HepG2 (cell line): ENCODE data around the gene CAPN9. TPM values are rescaled to one million over a fixed set of nuclear protein-coding genes. Genes with fewer than 3 reads are reported as not detected.

Experiments used
- ATAC-seq: fragments of 200-7000 bp; cut with Tn5 transposase; 3 replicates; pipeline ENCODE4 v1.9.1; 2020; ENCODE audit warnings: mild to moderate bottlenecking, moderate library complexity
- BruUV-seq: library from RNA; stranded (reverse); fragments of 400-500 nt; replicated peaks from 2 replicates; lab custom pipeline; 2021; lab: Mats Ljungman, UMichigan
- CTCF ChIA-PET: fragments of 300-600 bp; formaldehyde crosslinking; extraction: SDS; loops from one replicate; lab custom pipeline; 2021; ENCODE audit warnings: low total read pairs, inconsistent platforms, low intra/inter-chr PET ratio; lab: Yijun Ruan, JAX
- POLR2A ChIA-PET: fragments of 350-600 bp; sonication (Branson Sonifier 250); formaldehyde crosslinking; loops from one replicate; lab custom pipeline; 2020; ENCODE audit warnings: antibody characterized with exemption, inconsistent platforms; lab: Yijun Ruan, JAX
- DNase-seq: peaks from one replicate; pipeline ENCODE4 v3.0.0-alpha.2; 2015; ENCODE audit warnings: low spot score
- FAIRE-seq: peaks from 3 replicates; lab custom pipeline; 2011; peaks lifted over from hg19 to GRCh38; lab: Jason Lieb, UNC
- H2AFZ ChIP-seq: one replicate; pipeline ENCODE4 v1.6.1; 2011; ENCODE audit warnings: low read length, inconsistent platforms
- H3K27ac ChIP-seq: fragments of 300-600 bp; 3 replicates; pipeline ENCODE4 v1.8.0; 2011; ENCODE audit warnings: mixed run types, mild to moderate bottlenecking, mixed read lengths, low read length, inconsistent platforms; ENCODE audit not compliant: insufficient read depth; ENCODE audit errors: extremely low read length
- H3K27me3 ChIP-seq, 2 experiments: fragments of 200-600 bp in 1 of 2; 2 replicates in 1 of 2; 3 replicates in 1 of 2; pipeline versions ENCODE4 v1.6.0 to v1.8.0; 2011; ENCODE audit warnings: low read length in 2 of 2, mild to moderate bottlenecking in 2 of 2, moderate library complexity in 2 of 2, inconsistent platforms in 1 of 2; ENCODE audit not compliant: insufficient read depth in 2 of 2, control insufficient read depth in 1 of 2
- H3K36me3 ChIP-seq, 2 experiments: fragments of 200-600 bp in 1 of 2; replicated peaks in 1 of 2; 2 replicates in 1 of 2; 3 replicates in 1 of 2; pipeline versions ENCODE4 v1.5.1 to v1.8.0; 2011; ENCODE audit warnings: low read length in 2 of 2, inconsistent platforms in 1 of 2; ENCODE audit not compliant: insufficient read depth in 2 of 2, control insufficient read depth in 1 of 2
- H3K4me1 ChIP-seq: 2 replicates; pipeline ENCODE4 v1.5.1; 2012; ENCODE audit warnings: low read length, inconsistent platforms; ENCODE audit not compliant: insufficient read depth
- H3K4me2 ChIP-seq: 2 replicates; pipeline ENCODE4 v1.6.0; 2011; ENCODE audit warnings: low read depth, low read length, inconsistent platforms
- H3K4me3 ChIP-seq, 3 experiments: fragments of 200-600 bp in 1 of 3; sonication (generic), shearing (Covaris generic) in 1 of 3; replicated peaks in 1 of 3; 2 replicates each; pipeline ENCODE4 v1.5.1; 2011 to 2016; ENCODE audit warnings: low read length in 3 of 3, inconsistent platforms in 2 of 3, low read depth in 2 of 3, mild to moderate bottlenecking in 2 of 3, control low read depth in 1 of 3, mixed read lengths in 1 of 3; ENCODE audit not compliant: insufficient read depth in 1 of 3
- H3K79me2 ChIP-seq: one replicate; pipeline ENCODE4 v1.6.1; 2011; ENCODE audit warnings: low read length, inconsistent platforms; ENCODE audit not compliant: insufficient read depth
- H3K9ac ChIP-seq: 2 replicates; pipeline ENCODE4 v1.6.0; 2011; ENCODE audit warnings: mild to moderate bottlenecking, low read depth, low read length, inconsistent platforms; ENCODE audit not compliant: insufficient read depth
- H3K9me3 ChIP-seq: 2 replicates; pipeline ENCODE4 v1.5.1; 2012; ENCODE audit warnings: mild to moderate bottlenecking, low read length
- H4K20me1 ChIP-seq: 2 replicates; pipeline ENCODE4 v1.6.0; 2011; ENCODE audit warnings: inconsistent platforms, mild to moderate bottlenecking, low read length, moderate library complexity; ENCODE audit not compliant: insufficient read depth
- CREB1 ChIP-seq, 2 experiments: fragments of 450-650 bp in 1 of 2; IDR thresholded peaks; 2 replicates each; pipeline ENCODE4 v1.6.1; 2016 to 2017; ENCODE audit warnings: control low read depth in 1 of 2, mild to moderate bottlenecking in 1 of 2, missing compliant biosample characterization in 1 of 2, missing genetic modification characterization in 1 of 2
- DMAP1 ChIP-seq: IDR thresholded peaks from 2 replicates; pipeline ENCODE4 v1.6.1; 2016
- FOXC1 ChIP-seq: sonication (generic); formaldehyde crosslinking; IDR thresholded peaks from 2 replicates; pipeline ENCODE4 v1.8.0; 2022; ENCODE audit warnings: mild to moderate bottlenecking, missing genetic modification reagents, borderline replicate concordance
- HMG20A ChIP-seq: IDR thresholded peaks from 2 replicates; pipeline ENCODE4 v1.6.1; 2016; ENCODE audit warnings: borderline replicate concordance
- MED8 ChIP-seq: sonication (generic); formaldehyde crosslinking; IDR thresholded peaks from 2 replicates; pipeline ENCODE4 v1.8.1; 2023; ENCODE audit warnings: mild to moderate bottlenecking, missing genetic modification reagents; ENCODE audit not compliant: insufficient replicate concordance
- NFE2 ChIP-seq: sonication (generic); formaldehyde crosslinking; IDR thresholded peaks from 2 replicates; pipeline ENCODE4 v1.4.0; 2020; ENCODE audit warnings: missing genetic modification reagents
- POLR2G ChIP-seq: fragments of 200-400 bp; formaldehyde crosslinking; IDR thresholded peaks from 2 replicates; pipeline ENCODE4 v1.6.1; 2018; ENCODE audit warnings: mild to moderate bottlenecking, low read depth, low read length, moderate library complexity
- RERE ChIP-seq: IDR thresholded peaks from 2 replicates; pipeline ENCODE4 v1.6.1; 2016; ENCODE audit warnings: low read depth, missing genetic modification reagents, missing compliant biosample characterization
- SALL2 ChIP-seq: sonication (generic); formaldehyde crosslinking; IDR thresholded peaks from 2 replicates; pipeline ENCODE4 v1.8.1; 2023; ENCODE audit warnings: mild to moderate bottlenecking, missing genetic modification reagents, inconsistent platforms
- SMAD1 ChIP-seq: sonication (generic); formaldehyde crosslinking; IDR thresholded peaks from 2 replicates; pipeline ENCODE4 v1.4.0; 2020; ENCODE audit warnings: missing genetic modification reagents, low read depth, mild to moderate bottlenecking, borderline replicate concordance
- TBX2 ChIP-seq: sonication (generic); formaldehyde crosslinking; IDR thresholded peaks from 2 replicates; pipeline ENCODE4 v1.5.0; 2020; ENCODE audit warnings: missing genetic modification reagents, mild to moderate bottlenecking, borderline replicate concordance
- TP53 ChIP-seq: sonication (generic); formaldehyde crosslinking; conservative IDR thresholded peaks from 2 replicates; pipeline ENCODE4 v1.4.0; 2020; ENCODE audit warnings: missing genetic modification reagents
- ZNF362 ChIP-seq: sonication (generic); formaldehyde crosslinking; IDR thresholded peaks from 2 replicates; pipeline ENCODE4 v1.4.0; 2020; ENCODE audit warnings: missing genetic modification reagents, mild to moderate bottlenecking, borderline replicate concordance
- ZNF430 ChIP-seq: sonication (generic); formaldehyde crosslinking; IDR thresholded peaks from 2 replicates; pipeline ENCODE4 v1.9.0; 2021; ENCODE audit warnings: mild to moderate bottlenecking, missing genetic modification reagents
- ZNF530 ChIP-seq: sonication (generic); formaldehyde crosslinking; IDR thresholded peaks from 2 replicates; pipeline ENCODE4 v1.5.0; 2020; ENCODE audit warnings: low read depth, mild to moderate bottlenecking, missing genetic modification reagents
- ZNF788 ChIP-seq: sonication (generic); formaldehyde crosslinking; IDR thresholded peaks from 2 replicates; pipeline ENCODE4 v1.5.0; 2020; ENCODE audit warnings: mild to moderate bottlenecking, missing genetic modification reagents, borderline replicate concordance
- ZNF891 ChIP-seq: sonication (generic); formaldehyde crosslinking; IDR thresholded peaks from 2 replicates; pipeline ENCODE4 v1.5.0; 2020; ENCODE audit warnings: mild to moderate bottlenecking, missing genetic modification reagents
- WGBS: methylation state at CpG from one replicate; pipeline ENCODE4 v1.1.6; 2017; ENCODE audit warnings: low lambda C conversion rate; 5-methylcytosine and 5-hydroxymethylcytosine counted together
- in situ Hi-C: cut with HindIII; loops from 2 replicates; pipeline ENCODE4 v1.10.0; 2017; ENCODE audit warnings: low pct_unique_long_range_greater_than_20kb; ENCODE audit not compliant: extremely low pct_ligation_motif_present
- intact Hi-C: fragments of 100-400 bp; cut with micrococcal nuclease; formaldehyde crosslinking; loops from one replicate; pipeline ENCODE4 v1.10.0; 2022; ENCODE audit not compliant: unreplicated experiment
- polyA plus RNA-seq, 8 experiments: library from polyadenylated mRNA; depleted of rRNA in 3 of 8; stranded (reverse) in 7 of 8; unstranded in 1 of 8; fragments of >200 nt; fragmentation: Illumina TruSeq in 4 of 8; extraction: Trizol in 4 of 8; gene quantifications; 2 replicates each; pipeline versions ENCODE4 v1.2.1 to v1.2.3, GENCODE V29; 2011 to 2016; ENCODE audit warnings: low read depth in 4 of 8, missing spikeins in 1 of 8, mixed read lengths in 1 of 8; ENCODE audit not compliant: insufficient read depth in 1 of 8
- total RNA-seq, 5 experiments: library from RNA; depleted of rRNA; stranded (reverse); fragments of >200 nt; fragmentation: Illumina TruSeq; extraction: Trizol; gene quantifications; 2 replicates each; pipeline ENCODE4 v1.2.3, GENCODE V29; 2016; ENCODE audit warnings: low read depth in 1 of 5

CAPN9 gene
- total and polyA plus RNA-seq, 2 of the 13 experiments (the other 11 are each of a cell fraction or from before 2014, with no cell fraction given) = 0.04 to 0.31 TPM

DNA sequence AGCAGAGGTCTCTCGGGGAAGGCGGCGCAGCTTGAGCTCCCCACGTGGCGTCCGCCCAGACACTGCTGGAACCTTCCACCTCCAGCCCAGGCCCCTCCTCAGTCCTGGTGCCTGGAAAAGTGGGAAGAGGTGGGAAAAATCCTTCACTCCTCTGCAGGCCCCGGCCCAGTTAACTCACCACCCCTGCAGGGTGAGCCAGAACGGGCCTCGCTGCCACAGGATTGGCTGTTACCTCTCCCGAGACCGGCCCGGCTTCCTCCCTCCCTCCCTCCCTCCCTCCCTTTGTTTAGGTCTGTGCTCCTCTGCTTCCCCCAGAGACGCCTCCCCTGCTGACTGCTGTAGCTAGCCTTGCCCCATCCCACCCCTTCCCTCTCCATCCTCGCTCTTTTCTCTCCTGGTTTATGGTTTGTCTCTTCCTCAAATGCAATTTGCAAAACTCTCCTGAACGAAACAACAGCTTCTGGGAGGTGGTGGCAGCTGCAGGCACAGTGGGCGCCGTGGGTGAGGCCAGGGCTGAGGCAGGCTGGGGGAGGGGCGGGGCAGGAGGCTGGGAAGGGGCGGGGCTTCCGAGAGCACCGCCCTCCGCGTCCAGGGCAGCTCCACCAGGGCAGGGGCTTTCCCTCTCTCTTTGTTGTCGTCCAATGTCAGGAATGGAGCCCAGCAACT lies 6.5 kb downstream of the CAPN9 start:
- Histone ChIP-seq H3K4me3 (peak overlapping the region; percentile 35 to 68 (median 57)), H3K27me3 (no peaks in the 10 kb centered on the region), H3K36me3 (no peaks in the 10 kb centered on the region), H2AFZ (no peak overlapping the region), H4K20me1 (no peaks in the 10 kb centered on the region), H3K9ac (peak overlapping the region; percentile 44; the same call in 1 of the 2 replicates), H3K9me3 (no peaks in the 10 kb centered on the region), H3K4me2 (peak overlapping the region; percentile 87), H3K27ac (peak overlapping the region; percentile 40), H3K79me2 (no peaks in the 10 kb centered on the region), H3K4me1 (peaks cover 88% of the 10 kb centered on the region)
- CTCF ChIA-PET = no interaction called here
- 26% methylated on average over 21 of the region's 24 CpGs for WGBS
- BruUV-seq = no TSS peak
- in situ Hi-C loops = no loop called here
- intact Hi-C loops = loop anchor here (5.0 kb wide), 1 partner anchor 41 kb away; the partner anchor contains the start of gene AGT
- FAIRE-seq = no peak
- POLR2A ChIA-PET = interaction anchor here (0.6 to 3.9 kb wide), 12 partner anchors 9 to 71 kb away, joined by 3 to 46 read pairs (median 4); partner anchors contain the start of gene AGT
- peak; percentile 57 for ATAC-seq
- peak; percentile 30 for DNase-seq
- TF ChIP-seq SALL2 (CRISPR knock-in tag) = no peak
- no peak for TF ChIP-seq NFE2 (CRISPR knock-in tag)
- TF ChIP-seq POLR2G = peak; percentile 37; the same call in 1 of the 2 replicates
- peak; percentile 59; the same call in 1 of the 2 replicates for TF ChIP-seq ZNF891 (CRISPR knock-in tag)
- TF ChIP-seq FOXC1 (CRISPR knock-in tag) = no peak
- 0 out of 2 replicates have a peak, but pooled peaks have one; percentile 27 for TF ChIP-seq DMAP1
- TF ChIP-seq MED8 = no peak
- TF ChIP-seq TBX2 = peak; percentile 44; the same call in 1 of the 2 replicates
- no peak for TF ChIP-seq ZNF530 (CRISPR knock-in tag)
- no peak for TF ChIP-seq ZNF362
- TF ChIP-seq CREB1 (IDR thresholded peaks at IDR 0.05) = no peak
- no peak for TF ChIP-seq CREB1 (CRISPR knock-in tag; IDR thresholded peaks at IDR 0.05)
- TF ChIP-seq ZNF430 (CRISPR knock-in tag) = no peak
- no peak for TF ChIP-seq SMAD1 (CRISPR knock-in tag)
- TF ChIP-seq RERE (CRISPR knock-in tag) = no peak
- TF ChIP-seq HMG20A (CRISPR knock-in tag) = no peak
- no peak for TF ChIP-seq TP53 (CRISPR knock-in tag)
- peak; percentile 45; the same call in 1 of the 2 replicates for TF ChIP-seq ZNF788 (CRISPR knock-in tag)
